HS-5 (cell line): Measurements from ENCODE around the gene DNAH14.
"Not testable (repeated sequence)": the region's sequence is repeated elsewhere in the genome, so short reads cannot be mapped to it uniquely, and the experiment has no call there.

Experiments
- DNase-seq: peaks from one replicate; pipeline ENCODE4 v3.0.0-alpha.2; 2012; ENCODE audit warnings: low read depth

DNAH14 gene

DNA sequence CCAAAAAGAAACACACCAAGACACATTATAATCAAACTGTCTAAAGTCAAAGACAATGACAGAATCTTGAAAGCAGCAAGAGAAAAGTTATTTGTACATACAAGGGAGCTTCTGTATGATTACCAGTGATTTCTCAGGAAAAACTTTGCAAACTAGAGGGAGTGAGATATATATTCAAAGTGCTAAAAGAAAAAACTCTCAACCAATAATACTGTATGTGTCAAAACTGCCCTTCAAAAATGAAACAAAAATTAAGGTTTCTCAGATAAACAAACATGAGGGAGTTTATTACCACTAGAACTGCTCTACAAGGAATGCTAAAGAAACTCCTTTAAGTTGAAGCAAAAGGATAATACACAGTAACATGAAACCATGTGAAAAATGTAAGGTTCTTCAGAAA lies 418.9 kb downstream of the DNAH14 start:
- DNase-seq = no peak

DNA sequence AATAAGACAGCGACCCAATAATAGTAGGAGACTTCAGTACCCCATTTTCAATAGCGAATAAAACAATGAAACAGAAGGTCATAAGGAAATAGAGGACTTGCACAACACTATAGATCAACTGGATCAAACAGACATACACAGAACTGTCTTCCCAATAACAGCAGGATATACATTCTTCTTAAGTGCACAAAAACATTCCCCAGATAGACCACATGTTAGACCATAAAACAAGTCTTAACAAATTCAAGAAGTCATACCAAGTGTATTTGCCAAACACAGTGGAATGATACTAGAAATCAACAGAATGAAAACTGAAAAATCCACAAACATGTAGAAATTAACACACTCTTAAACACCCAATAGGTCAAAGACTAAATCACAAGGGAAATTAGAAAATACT lies 420.4 kb downstream of the DNAH14 start:
- no peak for DNase-seq

DNA sequence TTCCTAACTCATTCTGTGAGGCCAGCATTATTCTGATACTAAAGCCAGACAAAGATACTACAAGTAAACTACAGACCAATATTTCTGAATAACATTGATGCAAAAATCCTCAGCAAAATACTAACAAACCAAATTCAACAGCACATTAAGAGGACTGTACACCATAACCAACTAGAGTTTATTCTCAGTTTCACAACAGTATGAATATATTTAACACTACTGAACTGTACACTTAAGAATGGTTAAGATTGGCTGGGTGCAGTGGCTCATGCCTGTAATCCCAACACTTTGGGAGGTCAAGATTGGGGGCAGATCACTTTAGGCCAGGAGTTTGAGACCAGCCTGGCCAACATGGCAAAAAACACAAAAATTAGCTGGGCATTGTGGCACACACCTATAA lies 421.4 kb downstream of the DNAH14 start:
- no peak for DNase-seq

DNA sequence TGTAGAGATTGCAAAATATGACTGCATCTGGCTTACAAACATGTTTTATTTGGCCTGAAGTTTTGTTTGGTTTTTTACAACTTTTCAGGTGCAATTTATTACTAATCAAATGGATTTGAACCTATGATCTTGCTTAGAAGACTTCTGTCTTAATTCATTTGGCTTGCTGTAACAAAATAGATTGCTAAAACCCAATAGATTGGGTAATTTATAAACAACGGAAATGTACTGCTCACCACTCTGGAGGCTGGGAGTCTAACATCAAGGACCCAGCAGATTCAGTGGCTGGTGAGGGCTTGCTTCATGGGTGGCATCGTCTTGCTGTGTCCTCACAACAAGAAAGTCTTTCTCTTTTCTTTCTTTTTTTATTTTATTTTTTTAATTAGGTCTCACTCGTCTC lies 425.4 kb downstream of the DNAH14 start:
- no peak for DNase-seq

DNA sequence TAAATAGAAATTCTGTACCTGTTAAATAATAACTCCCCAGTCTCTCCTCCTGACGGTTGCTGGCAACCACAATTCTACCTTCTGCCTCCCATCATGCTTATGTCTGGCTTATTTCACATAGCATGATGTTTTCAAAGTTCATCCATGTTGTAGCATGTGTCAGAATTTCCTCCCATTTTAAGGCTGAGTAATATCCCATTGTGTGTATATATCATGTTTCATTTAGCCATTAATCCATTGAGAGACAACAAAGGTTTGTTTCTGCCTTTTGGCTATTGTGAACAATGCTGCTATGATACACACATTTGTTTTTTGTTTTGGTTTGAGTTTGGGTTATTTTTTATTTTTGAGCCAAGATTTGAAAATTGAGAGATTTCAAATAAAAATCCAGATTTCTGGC lies 426.4 kb downstream of the DNAH14 start:
- DNase-seq = no peak

DNA sequence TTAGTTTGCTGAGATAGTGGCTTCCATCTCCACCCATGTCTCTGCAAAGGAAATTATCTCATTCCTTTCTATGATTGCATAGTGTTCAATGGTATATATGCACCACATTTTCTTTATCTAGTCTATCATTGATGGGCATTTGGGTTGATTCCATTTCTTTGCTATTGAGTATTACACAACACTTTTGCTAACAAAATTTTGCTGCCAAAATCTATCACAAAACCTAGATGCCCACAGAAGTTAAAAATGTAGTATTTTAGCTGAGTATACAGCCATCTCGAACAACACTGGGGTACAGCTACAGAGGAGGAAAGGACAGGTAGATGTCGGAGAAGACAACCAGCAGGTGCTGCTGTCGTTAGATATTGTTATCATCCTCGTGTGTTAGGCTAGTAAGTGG lies 430.6 kb downstream of the DNAH14 start:
- no peak for DNase-seq

DNA sequence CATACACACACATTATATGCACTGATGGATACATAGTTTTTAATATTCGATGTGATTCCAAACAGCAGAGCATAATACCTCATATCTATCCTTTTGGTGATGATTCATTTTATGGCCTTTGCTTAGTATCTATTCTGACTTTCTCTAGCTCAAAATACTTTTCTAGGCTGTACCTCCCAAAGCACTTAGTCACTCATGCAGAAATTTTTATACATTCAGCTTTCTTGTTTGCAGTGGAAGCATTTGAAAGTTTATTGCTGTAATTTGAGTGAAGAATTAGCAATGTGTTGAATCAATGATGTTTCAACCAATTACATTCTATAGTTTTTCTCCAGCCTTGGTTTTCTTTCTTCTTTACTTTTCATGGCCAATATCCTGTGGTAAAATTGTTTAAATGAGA lies 431.7 kb downstream of the DNAH14 start:
- no peak for DNase-seq

DNA sequence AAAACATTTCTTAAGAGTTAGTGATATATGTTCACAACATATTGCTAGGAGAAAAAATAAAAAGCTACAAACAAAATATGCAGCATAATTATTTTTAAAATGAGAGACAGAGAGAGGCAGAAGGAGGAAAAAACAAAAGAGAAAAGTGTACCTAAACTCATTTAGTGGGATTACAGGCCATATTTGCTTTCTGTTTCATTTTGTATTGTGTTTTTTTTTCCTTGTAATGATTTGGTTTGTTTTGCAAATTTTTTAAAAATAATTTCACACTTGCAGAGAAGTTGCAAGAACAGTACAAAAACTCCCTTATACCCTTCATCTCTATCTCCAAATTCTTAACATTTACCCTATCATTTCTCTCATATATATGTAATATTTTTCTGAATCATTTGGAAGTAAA lies 433.3 kb downstream of the DNAH14 start:
- no peak for DNase-seq

DNA sequence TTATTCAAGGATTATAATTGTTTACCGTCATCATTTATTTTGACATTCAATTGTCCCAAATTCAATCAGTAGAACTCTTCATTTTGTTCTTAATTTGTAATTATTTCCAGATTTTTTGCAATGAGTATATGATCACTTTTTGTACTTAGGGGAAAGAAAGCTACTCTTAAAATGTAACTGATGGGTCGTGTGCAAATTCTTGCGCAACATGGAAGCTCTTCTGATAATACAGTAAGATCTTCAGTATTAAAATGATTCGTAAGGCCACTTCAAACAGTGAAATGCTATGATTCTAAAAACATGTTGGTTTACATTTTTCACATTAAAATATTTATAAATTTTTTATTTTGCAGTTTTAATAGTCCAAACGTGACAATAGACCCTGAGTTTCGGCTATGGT lies 435.0 kb downstream of the DNAH14 start:
- DNase-seq = no peak

DNA sequence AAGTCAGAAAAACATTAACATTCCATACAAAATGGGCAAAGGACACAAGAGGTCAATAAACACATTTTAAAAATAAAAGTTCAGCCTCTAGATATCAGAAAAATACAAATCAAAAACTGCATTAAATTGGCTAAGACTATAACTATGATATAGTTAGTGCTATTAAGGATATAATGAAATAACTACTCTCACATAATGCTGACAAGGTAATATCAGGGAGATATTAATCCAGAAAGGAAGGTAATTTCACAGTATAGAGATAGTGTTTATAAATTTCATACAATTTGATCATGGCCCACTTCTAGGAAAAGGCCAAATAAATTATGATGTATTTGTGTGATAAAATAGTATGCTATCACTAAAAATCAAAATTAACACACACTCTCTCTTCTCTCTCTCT lies 436.5 kb downstream of the DNAH14 start:
- DNase-seq = no peak

DNA sequence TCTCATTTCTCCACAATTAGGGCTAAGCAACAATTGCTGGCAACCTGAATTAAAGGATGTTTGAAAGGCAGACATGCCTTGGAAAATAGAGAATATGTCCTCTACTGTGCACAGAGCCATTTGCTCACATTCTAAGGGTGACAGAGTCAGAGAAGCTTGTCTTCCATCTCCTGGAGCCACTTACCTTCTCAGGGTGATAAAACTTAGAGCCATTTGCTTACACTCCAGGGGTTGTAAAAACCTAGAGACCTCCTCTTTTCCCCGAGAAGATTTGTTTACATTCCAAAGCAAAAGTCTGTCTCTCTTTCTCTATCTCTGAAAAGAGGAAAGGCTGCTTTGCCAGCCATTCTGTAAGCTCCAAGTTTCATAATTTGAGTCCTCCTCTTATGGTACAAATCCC lies 437.1 kb downstream of the DNAH14 start:
- no peak for DNase-seq

DNA sequence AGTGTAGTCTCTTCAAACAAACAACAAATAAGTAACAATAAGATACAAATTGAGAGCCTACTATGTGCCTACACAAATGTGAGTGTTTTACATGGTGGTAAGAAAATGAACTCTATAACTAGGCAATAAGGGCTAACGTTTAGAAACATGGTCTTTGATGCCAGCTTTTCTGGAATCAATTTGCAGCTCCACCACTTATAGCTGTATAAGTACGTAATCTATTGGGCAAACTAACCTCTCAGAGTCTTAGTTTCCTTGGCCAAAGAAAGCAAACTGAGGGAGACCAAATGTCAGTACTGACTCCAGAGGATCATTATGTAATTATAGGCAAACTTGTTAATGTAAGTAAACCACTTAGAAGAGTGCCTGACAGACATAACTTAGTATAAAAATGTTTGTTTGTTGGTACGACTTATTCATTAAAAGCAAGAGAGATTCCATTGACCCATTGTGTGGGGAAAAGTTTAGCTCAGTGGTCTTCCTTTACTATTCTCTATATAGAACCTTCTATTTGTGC lies 438.6 kb downstream of the DNAH14 start:
- DNase-seq = no peak

DNA sequence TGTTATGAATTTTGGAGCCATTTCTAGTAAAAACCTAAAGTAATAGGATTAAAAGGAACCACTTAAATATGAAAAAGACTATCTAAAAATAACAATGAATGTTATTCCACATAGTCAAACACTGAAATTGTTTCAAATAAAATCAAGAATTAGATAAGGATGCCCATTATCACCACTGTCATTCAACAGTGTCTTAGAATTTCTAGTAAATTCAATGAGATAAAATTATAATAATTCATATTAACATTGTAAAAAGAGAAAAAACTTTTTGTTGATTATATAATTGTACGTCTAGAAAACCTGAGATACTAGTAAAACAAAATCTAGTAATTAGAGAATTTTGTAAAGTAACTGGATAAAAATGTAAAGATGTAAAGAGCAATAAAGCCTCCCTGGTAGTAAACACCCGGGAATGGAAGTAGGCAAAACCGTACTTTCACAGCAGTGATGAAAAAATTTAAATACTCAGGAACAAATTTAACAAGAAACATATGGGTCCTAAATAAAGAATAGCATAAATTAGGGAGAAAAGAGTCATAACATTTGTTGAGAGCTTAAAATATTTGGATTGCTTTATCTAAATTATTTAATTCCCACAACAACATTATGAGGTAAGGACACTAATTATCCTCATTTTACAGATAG lies 442.0 kb downstream of the DNAH14 start:
- DNase-seq = no peak

DNA sequence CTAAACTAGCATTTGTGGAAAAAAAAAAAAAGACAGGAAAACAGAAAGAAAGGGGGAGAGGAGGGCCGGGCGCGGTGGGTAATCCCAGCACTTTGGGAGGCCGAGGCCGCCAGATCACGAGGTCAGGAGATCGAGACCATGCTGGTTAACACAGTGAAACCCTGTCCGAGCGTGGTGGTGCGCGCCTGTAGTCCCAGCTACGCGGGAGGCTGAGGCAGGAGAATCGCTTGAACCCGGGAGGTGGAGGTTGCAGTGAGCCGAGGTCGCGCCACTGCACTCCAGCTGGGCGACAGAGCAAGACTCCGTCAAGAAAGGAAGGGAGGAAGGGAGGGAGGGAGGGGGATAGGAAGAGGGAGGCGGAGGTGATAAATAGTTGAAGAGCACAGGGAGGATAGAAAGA lies 443.7 kb downstream of the DNAH14 start:
- DNase-seq = no peak

DNA sequence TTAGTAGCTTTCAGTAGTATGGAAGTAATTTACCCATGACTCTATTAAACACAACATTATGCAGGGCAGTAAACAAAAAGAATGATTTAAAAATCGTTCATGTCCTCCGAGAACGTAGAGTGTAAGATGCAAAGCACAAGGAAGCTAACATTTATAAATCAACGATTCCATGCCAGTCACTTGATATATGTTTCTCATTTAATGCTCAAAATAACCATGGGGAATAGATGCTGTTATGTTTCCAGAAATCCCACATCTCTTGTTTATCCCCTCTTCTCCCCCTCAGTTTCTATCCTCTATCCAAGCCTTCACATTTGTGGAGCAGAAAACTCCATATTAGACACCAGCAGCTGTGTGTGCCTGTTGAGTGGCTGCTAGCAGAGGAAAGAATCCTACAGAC lies 445.5 kb downstream of the DNAH14 start:
- no peak for DNase-seq

DNA sequence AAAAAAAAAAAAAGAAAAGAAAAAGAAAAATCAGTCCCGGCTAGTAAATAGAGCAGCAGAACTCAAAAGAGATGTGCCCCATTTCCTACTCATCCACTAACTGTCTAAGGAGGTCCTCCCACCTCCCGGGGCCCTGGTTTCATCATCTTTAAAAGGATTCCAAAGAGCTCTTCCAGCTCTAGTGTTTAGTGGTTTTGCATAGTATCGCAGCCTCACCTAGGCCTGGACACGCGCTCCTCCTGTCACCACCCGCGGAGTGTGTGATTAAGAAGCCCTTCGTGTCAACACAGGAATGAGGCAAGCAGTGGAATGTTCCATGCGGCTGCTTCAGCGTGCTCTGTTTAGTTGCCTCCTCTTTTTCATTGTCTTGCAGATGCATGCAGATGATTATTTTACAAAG lies 449.4 kb downstream of the DNAH14 start:
- DNase-seq = no peak

DNA sequence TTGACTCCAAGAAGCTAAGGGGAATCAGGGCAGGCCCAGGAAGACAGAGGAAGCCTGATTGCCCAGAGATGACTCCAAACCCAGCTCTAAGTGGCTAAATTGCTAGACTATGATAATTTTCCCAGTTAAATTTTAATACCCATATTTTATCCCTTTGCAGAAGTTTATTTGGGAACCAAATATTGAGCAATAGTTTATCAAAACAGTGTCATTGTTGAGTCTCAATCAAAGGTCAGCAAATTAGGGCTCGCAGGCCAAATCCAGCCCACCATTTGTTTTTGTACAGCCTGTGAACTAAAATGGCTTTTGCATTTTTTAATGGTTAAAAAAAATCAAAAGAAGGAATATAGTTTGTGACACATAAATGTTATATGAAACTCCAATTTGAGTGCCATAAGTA lies 451.2 kb downstream of the DNAH14 start:
- DNase-seq = no peak

DNA sequence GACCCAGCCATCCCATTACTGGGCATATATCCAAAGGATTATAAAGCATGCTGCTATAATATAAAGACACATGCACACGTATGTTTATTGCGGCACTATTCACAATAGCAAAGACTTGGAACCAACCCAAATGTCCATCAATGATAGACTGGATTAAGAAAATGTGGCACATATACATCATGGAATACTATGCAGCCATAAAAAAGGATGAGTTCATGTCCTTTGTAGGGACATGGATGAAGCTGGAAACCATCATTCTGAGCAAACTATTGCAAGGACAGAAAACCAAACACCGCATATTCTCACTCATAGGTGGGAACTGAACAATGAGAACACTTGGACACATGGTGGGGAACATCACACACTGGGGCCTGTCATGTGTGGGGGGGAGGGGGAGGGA lies 457.4 kb downstream of the DNAH14 start:
- not testable (repeated sequence) for DNase-seq

DNA sequence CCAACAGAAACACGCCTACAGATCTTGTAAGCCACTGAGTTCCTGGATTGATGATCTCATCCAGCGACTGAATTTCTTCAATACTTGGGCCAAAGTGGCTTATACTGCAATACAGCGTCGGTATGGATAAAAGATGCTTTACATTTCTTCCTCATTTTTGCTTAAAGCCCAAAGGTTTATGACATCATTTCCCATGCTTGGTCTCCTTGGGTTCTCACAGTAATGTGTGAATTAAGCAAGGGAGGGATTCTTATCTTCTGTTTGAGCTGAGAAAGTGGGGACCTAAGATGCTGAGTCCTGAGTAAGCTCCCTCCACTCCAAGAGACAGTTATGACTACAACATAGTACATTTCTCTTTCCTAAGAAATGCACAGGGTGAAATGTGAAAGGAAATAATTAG lies 458.9 kb downstream of the DNAH14 start:
- DNase-seq = no peak

DNA sequence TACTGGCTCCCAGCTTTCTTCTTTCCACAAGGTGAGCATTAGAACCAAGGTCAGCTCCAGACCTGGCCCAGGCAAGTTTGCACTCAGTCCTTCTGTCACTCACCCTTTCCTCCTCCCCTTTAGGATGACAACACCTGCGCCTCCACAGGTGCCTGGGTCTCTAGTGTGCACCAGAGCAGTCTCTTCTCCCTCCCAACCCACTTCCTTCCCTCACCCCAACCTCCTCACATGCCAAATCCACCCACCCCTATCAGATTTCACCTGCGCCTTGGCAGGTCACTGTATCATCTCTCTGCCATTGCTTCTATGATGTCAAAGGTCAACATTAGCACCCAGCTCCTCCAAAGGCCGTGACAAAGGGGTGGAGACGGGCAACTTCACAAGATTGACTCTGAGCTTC lies 460.4 kb downstream of the DNAH14 start:
- DNase-seq = no peak

DNA sequence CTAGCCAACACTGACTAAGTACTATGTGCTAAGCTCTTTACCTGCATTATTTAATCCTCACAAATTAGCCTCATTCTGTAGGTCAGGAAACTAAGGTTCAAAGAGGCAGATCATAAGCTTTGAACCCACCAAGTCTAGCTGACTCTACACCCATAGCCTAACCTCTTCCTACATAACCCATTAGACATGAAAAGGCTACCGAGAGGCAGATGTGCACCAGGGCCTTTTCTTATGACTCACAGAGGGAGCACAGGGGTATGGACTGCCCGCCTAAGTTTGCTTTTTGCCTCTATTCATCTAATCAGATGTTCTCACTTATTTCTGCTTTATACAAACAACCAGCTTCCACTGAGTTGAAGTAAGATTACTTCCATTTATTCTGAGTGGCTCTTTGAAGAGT lies 466.9 kb downstream of the DNAH14 start:
- no peak for DNase-seq

DNA sequence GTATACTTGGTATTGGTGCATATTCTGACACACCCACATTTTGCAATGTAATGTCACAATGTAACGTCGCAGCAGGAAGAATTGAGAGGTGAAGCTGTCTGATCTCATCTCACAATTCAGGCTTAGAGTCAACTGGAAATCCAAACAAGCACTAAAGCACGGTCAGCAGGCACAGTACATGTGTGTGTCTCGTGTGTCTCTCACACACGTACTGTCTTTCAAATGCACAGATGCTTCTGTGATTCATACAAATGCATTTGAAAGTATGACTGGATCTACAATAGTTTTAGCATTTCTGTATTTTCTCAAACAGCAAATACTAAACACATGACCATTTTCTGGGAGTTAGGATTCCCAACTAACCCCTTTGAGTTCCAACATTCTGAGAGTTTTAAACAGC lies 471.5 kb downstream of the DNAH14 start:
- DNase-seq = no peak

DNA sequence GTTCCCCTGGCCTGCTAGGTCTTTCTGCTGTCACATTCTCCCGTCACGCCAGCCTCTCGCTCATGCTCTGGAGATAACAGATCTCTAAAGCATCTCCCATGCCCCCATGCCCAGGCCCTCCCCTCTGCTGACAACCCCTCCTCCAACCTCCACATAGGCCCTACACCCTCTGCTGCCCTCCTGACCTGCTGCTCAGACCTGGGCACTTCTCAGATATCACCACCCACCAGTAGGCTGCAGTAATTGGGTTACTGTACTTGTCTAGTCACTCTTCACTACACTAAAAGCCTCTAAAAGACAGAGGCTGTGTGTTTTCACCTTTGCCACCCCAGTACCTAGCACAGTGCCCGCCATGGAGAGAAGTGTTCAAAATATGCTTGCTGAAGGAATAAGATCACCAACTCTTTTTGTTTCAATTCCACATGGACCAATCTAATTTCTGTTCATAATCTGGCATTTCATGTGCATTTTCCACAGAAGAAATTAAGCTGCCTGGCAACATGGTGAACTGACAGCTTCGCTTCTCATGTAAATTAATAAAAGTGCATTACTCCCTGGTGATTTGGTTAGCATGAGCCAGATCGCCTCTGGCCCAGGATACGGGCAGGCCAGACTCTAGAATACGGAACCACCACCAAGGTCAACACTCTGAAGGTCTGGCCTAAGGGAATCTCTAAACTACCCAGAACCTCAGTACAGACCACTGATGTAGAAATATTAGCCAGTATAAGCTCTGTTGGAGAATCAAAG lies 477.7 kb downstream of the DNAH14 start:
- DNase-seq = no peak

DNA sequence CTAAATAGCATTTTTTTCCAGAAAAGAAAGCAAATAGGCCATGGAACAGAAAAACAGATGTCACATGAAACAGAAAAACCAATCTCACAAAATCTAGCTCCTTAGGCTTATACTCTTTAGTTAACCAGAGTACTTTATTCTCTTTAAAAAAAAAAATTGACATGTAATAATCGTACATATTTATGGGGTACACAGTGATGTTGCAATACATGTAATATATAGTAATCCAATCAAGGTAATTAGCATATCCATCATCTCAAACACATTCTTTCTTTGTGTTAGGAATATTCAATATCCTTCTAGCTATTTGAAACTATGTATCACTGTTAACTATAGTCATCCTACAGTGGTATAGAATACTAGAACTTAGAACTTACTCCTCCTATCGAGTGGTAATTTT lies 478.3 kb downstream of the DNAH14 start:
- DNase-seq = no peak
